AG04449 (cell line): Measurements from ENCODE around the gene PYROXD2.

Source experiments
- CTCF ChIA-PET: fragments of 350-600 bp; formaldehyde crosslinking; extraction: SDS; loops from one replicate; lab custom pipeline; 2021; ENCODE audit warnings: antibody characterized with exemption; lab: Yijun Ruan, JAX
- POLR2A ChIA-PET: fragments of 400-600, 350-600 bp; formaldehyde crosslinking; extraction: SDS; loops from one replicate; lab custom pipeline; 2020; ENCODE audit warnings: antibody characterized with exemption, inconsistent platforms; lab: Yijun Ruan, JAX
- DNase-seq: peaks from one replicate; pipeline ENCODE4 v3.0.0-alpha.2; 2010; ENCODE audit warnings: low read depth, low spot score
- H3K4me3 ChIP-seq: 2 replicates; pipeline ENCODE4 v1.5.1; 2011; ENCODE audit warnings: low read depth, mild to moderate bottlenecking, control low read depth, low read length
- CTCF ChIP-seq: IDR thresholded peaks from one replicate; pipeline ENCODE4 v1.5.1; 2011; ENCODE audit warnings: mild to moderate bottlenecking, moderate library complexity, low read length, control low read depth, inconsistent platforms; ENCODE audit not compliant: insufficient read depth; ENCODE audit errors: missing control alignments

The PYROXD2 gene

GRCh38 chr10:98438715-98439114 is 23.7 kb upstream of the PYROXD2 start:
- POLR2A ChIA-PET, result no interaction called here

GRCh38 chr10:98436704-98437103 is 21.7 kb upstream of the PYROXD2 start:
- no peak for TF ChIP-seq CTCF
- no peak for DNase-seq
- ChIA-PET CTCF (interaction anchor here (0.9 to 1.9 kb wide), 4 partner anchors 8 to 13 kb away, joined by 3 to 24 read pairs (median 6); no protein-coding TSS in a partner anchor), POLR2A (no interaction called here)
- H3K4me3 ChIP-seq, result no peak overlapping the region

More at GRCh38 chr10:98438715-98439114, 23.7 kb upstream of the PYROXD2 start:
- DNase-seq, result no peak
- no peak for TF ChIP-seq CTCF
- H3K4me3 ChIP-seq, result no peak overlapping the region
- CTCF ChIA-PET, result no interaction called here

GRCh38 chr10:98435178-98435577 is 20.2 kb upstream of the PYROXD2 start:
- POLR2A ChIA-PET, result interaction anchor here (0.6 to 1.4 kb wide), 3 partner anchors 20 to 934 kb away, joined by 3 read pairs; partner anchors contain the start of gene PYROXD2
- no peak for DNase-seq
- no peak overlapping the region for H3K4me3 ChIP-seq
- CTCF ChIA-PET, result interaction anchor here (1.9 kb wide), 3 partner anchors 8 to 12 kb away, joined by 5 to 16 read pairs (median 7); no protein-coding TSS in a partner anchor
- TF ChIP-seq CTCF, result no peak

- POLR2A ChIA-PET, result interaction anchor here (0.8 to 1.4 kb wide), 2 partner anchors 19 to 169 kb away, joined by 3 read pairs; partner anchors contain the start of gene PYROXD2
Measured at GRCh38 chr10:98433881-98434732, 19.1 kb upstream of the PYROXD2 start.

GRCh38 chr10:98433371-98433770 is 18.4 kb upstream of the PYROXD2 start:
- POLR2A ChIA-PET, result no interaction called here
- CTCF ChIA-PET, result interaction anchor here (1.0 to 1.9 kb wide), 2 partner anchors 8 to 39 kb away, joined by 3 to 16 read pairs; no protein-coding TSS in a partner anchor

More at GRCh38 chr10:98433881-98434732, 19.1 kb upstream of the PYROXD2 start:
- no peak overlapping the region for H3K4me3 ChIP-seq
- DNase-seq, result no peak
- CTCF ChIA-PET, result interaction anchor here (1.0 to 1.9 kb wide), 3 partner anchors 9 to 40 kb away, joined by 3 to 16 read pairs (median 5); no protein-coding TSS in a partner anchor
- TF ChIP-seq CTCF, result no peak

More at GRCh38 chr10:98433371-98433770, 18.4 kb upstream of the PYROXD2 start:
- no peak for DNase-seq
- TF ChIP-seq CTCF, result no peak
- no peak overlapping the region for H3K4me3 ChIP-seq
